Lower leg skin (tissue), 3 donors: ENCODE measurements around the gene RELL1.

Experiments
- CTCF ChIP-seq, 3 donors: fragments of 450-650 bp; IDR thresholded peaks; one replicate each; pipeline ENCODE4 v1.5.1; 2016; ENCODE audit warnings: antibody characterized with exemption in 3 of 3, mild to moderate bottlenecking in 3 of 3, moderate library complexity in 2 of 3
- POLR2A ChIP-seq, 2 donors: fragments of 450-650 bp; IDR thresholded peaks; one replicate each; pipeline ENCODE4 v1.6.1; 2016 to 2017; ENCODE audit warnings: antibody characterized with exemption in 2 of 2, mild to moderate bottlenecking in 1 of 2, moderate library complexity in 1 of 2

- TF ChIP-seq CTCF (IDR thresholded peaks at IDR 0.05) = no peak
- no peak for TF ChIP-seq POLR2A (IDR thresholded peaks at IDR 0.05)
These were observed 102.1 kb downstream of the RELL1 start for GRCh38 chr4:37584071-37584470.
